HepG2 (cell line): ENCODE measurements around the gene TIPIN. TPM values are rescaled to one million over a fixed set of nuclear protein-coding genes. Genes with fewer than 3 reads are reported as not detected.

Source experiments
- AHDC1 ChIP-seq: sonication (generic); formaldehyde crosslinking; IDR thresholded peaks from 2 replicates; pipeline ENCODE4 v1.5.1; 2020; ENCODE audit warnings: mild to moderate bottlenecking, missing genetic modification reagents, borderline replicate concordance
- ARID5B ChIP-seq: IDR thresholded peaks from 2 replicates; pipeline ENCODE4 v1.4.0; 2020; ENCODE audit warnings: mild to moderate bottlenecking, missing genetic modification reagents
- JARID2 ChIP-seq: sonication (generic); formaldehyde crosslinking; IDR thresholded peaks from 2 replicates; pipeline ENCODE4 v1.8.1; 2023; ENCODE audit warnings: missing genetic modification reagents, inconsistent platforms; ENCODE audit not compliant: insufficient replicate concordance
- PLRG1 ChIP-seq: fragments of 450-650 bp; conservative IDR thresholded peaks from 2 replicates; pipeline ENCODE4 v1.6.1; 2016
- PTBP1 ChIP-seq: fragments of 200-400 bp; formaldehyde crosslinking; IDR thresholded peaks from 2 replicates; pipeline ENCODE4 v1.6.1; 2018; ENCODE audit warnings: low read length, low read depth; ENCODE audit not compliant: poor library complexity, severe bottlenecking
- REL ChIP-seq: sonication (generic); formaldehyde crosslinking; conservative IDR thresholded peaks from 2 replicates; pipeline ENCODE4 v1.8.0; 2022; ENCODE audit warnings: mild to moderate bottlenecking, missing genetic modification reagents, moderate library complexity
- RFXANK ChIP-seq: IDR thresholded peaks from 2 replicates; pipeline ENCODE4 v1.6.1; 2016
- SATB2 ChIP-seq: sonication (generic); formaldehyde crosslinking; IDR thresholded peaks from 2 replicates; pipeline ENCODE4 v1.5.0; 2020; ENCODE audit warnings: missing genetic modification reagents
- SNAPC2 ChIP-seq: sonication (generic); formaldehyde crosslinking; IDR thresholded peaks from 2 replicates; pipeline ENCODE4 v1.8.1; 2022; ENCODE audit warnings: mild to moderate bottlenecking, missing genetic modification reagents
- TFE3 ChIP-seq: IDR thresholded peaks from 2 replicates; pipeline ENCODE4 v1.6.1; 2016
- ZFP36L1 ChIP-seq: sonication (generic); formaldehyde crosslinking; IDR thresholded peaks from 2 replicates; pipeline ENCODE4 v1.8.0; 2022; ENCODE audit warnings: mild to moderate bottlenecking, missing genetic modification reagents, moderate library complexity
- ZNF253 ChIP-seq: sonication (generic); formaldehyde crosslinking; IDR thresholded peaks from 2 replicates; pipeline ENCODE4 v1.8.0; 2022; ENCODE audit warnings: mild to moderate bottlenecking, missing genetic modification reagents, borderline replicate concordance
- ZNF333 ChIP-seq: sonication (generic); formaldehyde crosslinking; IDR thresholded peaks from 2 replicates; pipeline ENCODE4 v1.4.0; 2020; ENCODE audit warnings: mild to moderate bottlenecking, missing genetic modification reagents, borderline replicate concordance
- ZNF350 ChIP-seq: sonication (generic); formaldehyde crosslinking; IDR thresholded peaks from 2 replicates; pipeline ENCODE4 v1.4.0; 2020; ENCODE audit warnings: mild to moderate bottlenecking, low read depth, missing genetic modification reagents, borderline replicate concordance
- ZNF431 ChIP-seq: sonication (generic); formaldehyde crosslinking; IDR thresholded peaks from 2 replicates; pipeline ENCODE4 v1.9.0; 2022; ENCODE audit warnings: missing genetic modification reagents, low read depth, mild to moderate bottlenecking, borderline replicate concordance
- ZSCAN21 ChIP-seq: sonication (generic); formaldehyde crosslinking; IDR thresholded peaks from 2 replicates; pipeline ENCODE4 v1.8.0; 2022; ENCODE audit warnings: mild to moderate bottlenecking, missing genetic modification reagents, moderate library complexity, borderline replicate concordance
- ZSCAN25 ChIP-seq: sonication (generic); formaldehyde crosslinking; IDR thresholded peaks from 2 replicates; pipeline ENCODE4 v1.8.0; 2022; ENCODE audit warnings: mild to moderate bottlenecking, missing genetic modification reagents
- polyA plus RNA-seq, 8 experiments: library from polyadenylated mRNA; depleted of rRNA in 3 of 8; stranded (reverse) in 7 of 8; unstranded in 1 of 8; fragments of >200 nt; fragmentation: Illumina TruSeq in 4 of 8; extraction: Trizol in 4 of 8; gene quantifications; 2 replicates each; pipeline versions ENCODE4 v1.2.1 to v1.2.3, GENCODE V29; 2011 to 2016; ENCODE audit warnings: low read depth in 4 of 8, missing spikeins in 1 of 8, mixed read lengths in 1 of 8; ENCODE audit not compliant: insufficient read depth in 1 of 8
- total RNA-seq, 5 experiments: library from RNA; depleted of rRNA; stranded (reverse); fragments of >200 nt; fragmentation: Illumina TruSeq; extraction: Trizol; gene quantifications; 2 replicates each; pipeline ENCODE4 v1.2.3, GENCODE V29; 2016; ENCODE audit warnings: low read depth in 1 of 5

Gene TIPIN
- total and polyA plus RNA-seq, 2 of the 13 experiments (the other 11 are each of a cell fraction or from before 2014, with no cell fraction given), result 2.7 to 28.6 TPM

GRCh38 chr15:66356359-66357236 is at the start of gene TIPIN (continued):
- TF ChIP-seq AHDC1 (CRISPR knock-in tag) (no peak; the same call in 1 of the 2 replicates), TFE3 (CRISPR knock-in tag) (peak; percentile 60), RFXANK (CRISPR knock-in tag) (no peak), ZSCAN25 (CRISPR knock-in tag) (peak; percentile 37; the same call in 1 of the 2 replicates), SNAPC2 (CRISPR knock-in tag) (peak; percentile 74; the same call in 1 of the 2 replicates), PTBP1 (no peak), JARID2 (CRISPR knock-in tag) (no peak), PLRG1 (no peak), REL (CRISPR knock-in tag) (peak; percentile 93), SATB2 (CRISPR knock-in tag) (no peak), ZNF431 (CRISPR knock-in tag) (peak; percentile 74; the same call in 1 of the 2 replicates), ARID5B (CRISPR knock-in tag) (peak; percentile 48; the same call in 1 of the 2 replicates), ZFP36L1 (CRISPR knock-in tag) (0 out of 2 replicates have a peak, but pooled peaks have one; percentile 63), ZNF333 (CRISPR knock-in tag) (no peak), ZNF350 (CRISPR knock-in tag) (peak; percentile 77; the same call in 1 of the 2 replicates), ZNF253 (CRISPR knock-in tag) (no peak), ZSCAN21 (CRISPR knock-in tag) (peak; percentile 41; the same call in 1 of the 2 replicates)
